ENCODE measurements around the gene TACC2.

DNA sequence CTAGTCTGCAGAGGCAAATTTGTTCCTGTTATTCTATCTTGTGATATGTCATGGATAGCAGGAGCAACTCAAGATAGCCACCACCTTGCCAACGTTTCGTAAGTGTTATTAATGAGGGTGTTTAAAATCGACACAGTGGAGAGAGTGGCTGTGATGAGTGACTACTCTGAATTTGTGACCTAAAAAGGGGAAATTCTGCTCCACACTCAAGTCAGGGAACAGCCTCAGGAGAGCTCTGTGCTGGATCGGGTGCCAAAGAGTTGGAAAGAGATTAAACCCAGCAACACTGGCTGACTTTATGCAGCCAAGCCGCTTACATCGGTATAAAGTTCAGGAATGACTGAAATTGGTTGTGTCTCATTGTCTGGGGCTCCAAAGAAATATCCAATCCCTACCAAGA lies 9.5 kb downstream of the TACC2 start:
- TF ChIP-seq EZH2 (IDR thresholded peaks at IDR 0.05; ENCODE audit: insufficient read depth, poor library complexity, severe bottlenecking) (no peak), EZH2phosphoT487 (IDR thresholded peaks at IDR 0.05; ENCODE audit: insufficient read depth, low read depth) (no peak)
